Right renal pelvis (tissue), 4 donors: ENCODE measurements around the gene CEBPA. TPM values are rescaled to one million over a fixed set of nuclear protein-coding genes. Genes with fewer than 3 reads are reported as not detected.
"Not testable (repeated sequence)": the region's sequence is repeated elsewhere in the genome, so short reads cannot be mapped to it uniquely, and the experiment has no call there.

Experiments
- DNase-seq, 4 donors: peaks; one replicate each; pipeline ENCODE4 v3.0.0-alpha.2; 2013; ENCODE audit warnings: low read depth in 4 of 4, low spot score in 3 of 4, missing footprints in 1 of 4
- polyA plus RNA-seq, 4 donors: library from polyadenylated mRNA; unstranded; fragments of 120-200 nt; gene quantifications; one replicate each; pipeline ENCODE4 v1.2.1, GENCODE V29; 2013; ENCODE audit not compliant: insufficient read length in 4 of 4

CEBPA gene
- polyA plus RNA-seq, 4 donors, result 3.1 to 5.5 (median 4.1) TPM

DNA sequence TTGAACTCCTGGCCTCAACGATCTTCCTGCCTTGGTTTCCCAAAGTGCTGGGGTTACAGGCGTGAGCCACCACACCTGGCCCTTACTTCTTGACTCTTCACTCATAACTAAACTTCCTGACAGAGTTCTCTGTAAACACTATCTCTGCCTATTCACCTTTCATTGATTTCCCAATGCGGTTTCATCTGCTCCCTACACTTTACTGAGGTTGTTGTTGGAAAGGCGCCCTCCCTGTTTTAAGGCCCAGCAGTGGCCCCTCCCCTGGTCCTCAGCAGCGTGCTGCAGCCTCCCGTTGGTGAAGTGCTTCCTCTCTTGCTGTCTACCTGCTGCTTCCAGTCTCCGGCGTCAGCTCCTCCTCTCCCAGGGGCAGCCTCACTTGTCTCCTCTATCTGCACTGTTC lies 26.7 kb upstream of the CEBPA start:
- DNase-seq, result no peak

DNA sequence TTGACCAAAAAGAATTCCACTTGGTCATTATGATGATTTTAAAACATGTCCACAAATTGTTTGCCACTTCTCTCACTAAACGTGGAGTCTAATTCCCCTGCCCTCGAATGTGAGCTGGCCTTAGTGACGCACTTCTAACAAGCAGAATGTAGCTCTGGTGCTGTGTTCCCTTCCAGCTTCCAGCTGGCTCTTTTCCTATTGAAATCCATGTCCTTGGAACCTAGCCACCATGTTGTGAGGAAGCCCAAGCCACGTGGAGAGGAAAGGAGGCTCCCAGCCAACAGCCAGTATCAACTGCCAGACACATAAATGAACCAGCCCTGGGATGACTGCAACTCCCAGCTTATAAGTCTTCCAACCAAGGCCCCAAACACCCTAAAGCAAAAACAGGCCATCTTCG lies 23.6 kb upstream of the CEBPA start:
- no peak for DNase-seq

DNA sequence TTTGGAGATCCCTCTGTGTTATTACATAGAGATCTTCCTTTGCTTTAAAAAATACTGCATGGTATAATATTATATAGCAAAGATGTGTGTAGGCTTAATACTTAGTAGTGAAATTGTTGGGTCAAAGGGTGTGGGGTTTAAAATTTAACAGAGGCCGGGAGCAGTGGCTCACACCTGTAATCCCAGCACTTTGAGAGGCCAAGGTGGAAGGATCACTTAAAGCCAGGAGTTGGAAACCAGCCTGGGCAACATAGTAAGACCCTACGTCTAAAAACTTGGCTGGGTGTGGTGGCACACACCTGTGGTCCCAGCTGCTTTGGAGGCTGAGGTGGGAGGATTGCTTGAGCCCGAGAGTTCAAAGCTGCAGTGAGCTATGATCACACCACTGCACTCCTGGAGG lies 22.3 kb upstream of the CEBPA start:
- no peak for DNase-seq

DNA sequence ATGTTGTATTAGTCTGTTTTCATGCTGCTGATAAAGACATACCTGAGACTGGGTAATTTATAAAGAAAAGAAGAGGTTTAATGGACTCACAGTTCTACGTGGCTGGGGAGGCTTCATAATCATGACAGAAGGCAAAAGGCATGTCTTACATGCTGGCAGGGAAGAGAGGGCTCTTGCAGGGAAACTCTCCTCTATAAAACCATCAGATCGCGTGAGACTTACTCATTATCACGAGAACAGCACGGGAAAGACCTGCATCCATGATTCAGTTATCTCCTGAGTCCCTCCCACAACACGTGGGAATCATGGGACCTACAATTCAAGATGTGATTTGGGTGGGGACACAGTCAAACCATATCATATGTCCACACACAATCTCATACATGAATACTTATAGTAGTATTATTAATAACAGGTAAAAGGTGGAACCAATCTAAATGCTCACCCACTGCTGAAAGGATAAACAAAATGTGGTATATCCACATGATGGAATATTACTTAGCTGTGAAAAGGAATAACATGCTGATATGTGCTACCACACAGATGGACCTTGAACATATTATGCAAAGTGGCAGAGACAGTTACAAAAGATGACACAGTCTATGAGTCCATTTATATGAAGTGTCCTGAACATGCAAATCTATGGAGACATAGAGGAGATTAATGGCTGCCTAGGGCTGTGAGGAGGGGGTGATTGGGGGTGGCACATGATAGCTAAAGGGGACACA lies 20.9 kb upstream of the CEBPA start:
- no peak for DNase-seq

DNA sequence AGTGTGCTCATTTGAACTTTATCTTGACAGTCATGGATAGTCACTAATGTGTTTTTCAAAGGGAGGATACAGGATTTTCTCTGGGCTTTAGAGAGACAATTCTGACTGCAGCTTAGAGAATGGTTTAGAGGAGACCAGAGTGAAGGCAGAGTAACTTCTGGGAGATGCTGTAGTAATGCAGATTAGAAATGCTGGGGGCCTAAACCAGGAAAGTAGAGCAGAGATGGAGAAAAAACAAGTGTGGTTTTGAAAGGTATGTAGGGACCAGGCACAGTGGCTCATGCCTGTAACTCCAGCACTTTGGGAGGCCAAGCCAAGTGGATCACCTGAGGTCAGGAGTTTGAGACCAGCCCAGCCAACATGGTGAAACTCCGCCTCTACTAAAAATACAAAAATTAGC lies 18.3 kb upstream of the CEBPA start:
- DNase-seq, result no peak

DNA sequence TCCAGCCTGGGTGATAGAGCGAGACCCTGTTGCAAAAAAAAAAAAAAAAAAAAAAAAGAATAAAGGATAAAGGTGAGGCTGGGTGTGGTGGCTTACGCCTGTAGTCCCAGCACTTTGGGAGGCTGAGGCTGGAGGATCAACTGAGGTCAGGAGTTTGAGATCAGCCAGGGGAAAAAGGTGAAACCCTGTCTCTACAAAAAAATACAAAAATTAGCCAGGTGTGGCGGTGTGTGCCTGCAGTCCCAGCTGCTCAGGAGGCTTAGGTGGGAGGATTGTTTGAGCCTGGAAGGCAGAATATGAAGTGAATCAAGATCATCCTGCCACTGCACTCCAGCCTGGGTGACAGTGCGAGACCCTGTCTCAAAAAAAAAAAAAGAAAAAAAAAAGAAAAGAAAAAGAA lies 15.7 kb upstream of the CEBPA start:
- not testable (repeated sequence) for DNase-seq

DNA sequence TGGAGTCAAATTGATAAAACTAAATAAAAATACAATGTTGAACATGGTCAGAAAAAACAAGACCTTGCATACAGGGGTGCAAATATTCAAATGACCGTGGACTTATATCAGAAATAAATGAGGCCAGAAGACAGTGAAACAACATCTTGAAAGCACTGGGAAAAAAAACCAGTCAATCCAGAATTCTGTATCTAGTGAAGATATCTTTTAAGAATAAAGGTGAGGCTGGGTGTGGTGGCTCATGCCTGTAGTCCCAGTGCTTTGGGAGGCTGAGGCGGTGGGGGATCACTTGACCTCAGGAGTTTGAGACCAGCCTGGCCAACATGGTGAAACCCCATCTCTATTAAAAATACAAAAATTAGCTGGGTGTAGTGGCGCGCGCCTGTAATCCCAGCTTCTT lies 15.2 kb upstream of the CEBPA start:
- no peak for DNase-seq

DNA sequence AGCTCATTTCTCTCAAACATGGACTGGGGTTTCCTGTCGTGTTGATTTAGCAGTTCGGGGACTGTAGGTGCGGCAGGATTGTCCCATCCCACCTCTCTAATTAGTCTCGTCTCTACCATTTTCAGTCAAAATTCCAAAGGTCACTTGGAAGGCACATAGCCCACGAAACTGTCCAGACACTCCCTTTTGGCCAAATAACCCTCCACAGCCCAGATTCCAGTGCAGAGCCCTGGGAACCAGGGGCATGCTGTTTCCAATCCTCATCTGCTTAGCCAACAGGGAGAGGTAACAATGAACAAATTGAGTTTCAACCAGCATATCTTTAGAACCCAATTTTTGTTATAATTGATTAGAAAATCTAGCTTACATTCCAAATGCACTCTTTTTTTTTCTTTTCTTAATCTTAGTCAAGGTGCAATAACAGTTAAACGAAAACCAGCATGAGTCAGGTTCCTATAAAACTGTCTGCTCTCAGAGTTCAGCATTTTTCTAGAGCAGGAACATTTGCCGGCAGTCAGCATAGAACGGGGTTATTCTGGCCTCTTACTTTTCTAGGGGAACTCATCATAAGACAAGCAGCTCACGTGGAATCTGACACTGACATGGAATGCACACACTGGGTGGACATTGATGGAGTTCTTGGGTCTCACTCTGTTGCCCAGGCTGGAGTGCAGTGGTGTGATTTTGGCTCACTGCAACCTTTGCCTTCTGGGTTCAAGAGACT lies 14.4 kb upstream of the CEBPA start:
- DNase-seq, result no peak

DNA sequence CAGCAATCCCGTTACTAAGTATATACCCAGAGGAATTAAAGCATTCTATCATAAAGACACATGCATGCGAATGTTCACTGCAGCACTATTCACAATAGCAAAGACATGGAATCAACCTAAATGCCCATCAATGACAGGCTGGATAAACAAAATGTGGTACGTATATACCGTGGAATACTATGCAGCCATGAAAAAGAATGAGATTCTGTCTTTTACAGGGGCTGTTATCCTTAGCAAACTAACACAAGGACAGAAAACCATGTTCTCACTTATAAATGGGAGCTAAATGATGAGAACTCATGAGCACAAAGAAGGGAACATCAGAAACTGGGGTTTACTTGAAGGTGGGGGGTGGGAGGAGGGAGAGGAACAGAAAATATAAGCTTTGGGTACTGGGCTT lies 10.5 kb upstream of the CEBPA start:
- not testable (repeated sequence) for DNase-seq

DNA sequence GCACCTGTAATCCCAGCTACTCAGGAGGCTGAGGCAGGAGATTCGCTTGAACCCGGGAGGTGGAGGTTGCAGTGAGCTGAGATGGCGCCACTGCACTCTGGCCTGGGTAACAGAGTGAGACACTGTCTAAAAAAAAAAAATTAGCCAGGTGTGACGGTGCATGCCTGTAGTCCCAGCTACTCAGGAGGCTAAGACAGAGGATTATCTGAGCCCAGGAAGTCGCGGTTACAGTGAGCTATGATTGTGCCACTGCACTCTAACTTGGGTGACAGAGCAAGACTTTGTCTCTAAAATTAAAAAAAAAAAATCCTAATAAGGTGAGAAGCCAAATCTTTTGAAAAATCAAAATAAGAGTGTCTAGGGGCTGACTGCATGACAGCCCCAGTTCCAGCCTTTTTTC lies 9.7 kb upstream of the CEBPA start:
- no peak for DNase-seq

DNA sequence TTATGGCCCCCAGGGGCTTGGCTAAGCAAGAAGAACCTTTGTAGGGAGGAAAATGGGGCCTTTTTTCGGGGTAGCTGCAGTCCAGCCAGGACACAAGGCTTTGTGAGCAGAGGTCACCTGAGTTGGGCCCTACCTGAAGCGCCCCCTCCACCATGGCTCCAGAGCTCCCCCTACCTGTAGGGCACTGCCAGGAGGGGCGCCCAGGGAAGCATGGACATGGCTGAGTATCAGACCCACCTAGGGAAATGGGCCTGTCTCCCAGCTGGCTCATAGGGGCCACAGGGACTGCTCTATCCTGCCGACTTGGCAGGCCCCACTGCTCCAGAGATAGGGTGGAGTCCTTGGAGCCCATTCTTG lies 9.0 kb upstream of the CEBPA start:
- no peak for DNase-seq

DNA sequence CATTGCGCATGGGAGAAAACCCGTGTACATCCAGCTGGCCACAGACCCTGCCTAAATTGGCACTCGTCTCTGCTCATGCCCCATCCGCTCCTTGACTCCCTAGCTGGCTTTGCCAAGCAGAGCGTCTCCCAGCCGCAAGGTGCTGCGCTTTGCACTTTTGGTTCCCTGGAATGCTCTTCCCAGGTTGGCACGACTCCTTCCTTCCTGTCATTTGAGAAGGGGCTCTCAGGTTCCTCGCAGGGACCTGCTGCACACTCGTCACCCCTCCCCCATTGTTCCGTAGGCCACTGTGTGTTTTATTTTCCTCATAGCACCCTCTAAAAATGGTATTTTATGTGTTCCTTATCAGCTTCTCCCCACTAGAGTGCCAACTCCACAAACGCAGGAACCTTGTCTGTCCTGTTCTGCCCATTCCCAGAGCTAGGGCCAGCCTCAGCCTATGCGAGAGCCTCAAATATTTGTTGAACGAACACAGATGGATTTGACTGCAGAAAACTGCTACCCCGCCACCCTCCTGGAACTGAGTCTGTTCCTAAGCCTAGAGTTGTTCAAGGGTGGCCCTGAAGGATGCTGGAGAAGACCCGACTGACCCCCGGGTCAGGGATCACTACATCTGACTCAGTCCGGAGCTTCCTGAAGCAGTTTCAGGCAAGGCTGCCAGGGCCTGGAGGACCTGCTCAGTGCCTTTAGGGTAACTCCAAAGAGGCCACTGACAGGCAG lies 8.4 kb upstream of the CEBPA start:
- DNase-seq, result no peak

DNA sequence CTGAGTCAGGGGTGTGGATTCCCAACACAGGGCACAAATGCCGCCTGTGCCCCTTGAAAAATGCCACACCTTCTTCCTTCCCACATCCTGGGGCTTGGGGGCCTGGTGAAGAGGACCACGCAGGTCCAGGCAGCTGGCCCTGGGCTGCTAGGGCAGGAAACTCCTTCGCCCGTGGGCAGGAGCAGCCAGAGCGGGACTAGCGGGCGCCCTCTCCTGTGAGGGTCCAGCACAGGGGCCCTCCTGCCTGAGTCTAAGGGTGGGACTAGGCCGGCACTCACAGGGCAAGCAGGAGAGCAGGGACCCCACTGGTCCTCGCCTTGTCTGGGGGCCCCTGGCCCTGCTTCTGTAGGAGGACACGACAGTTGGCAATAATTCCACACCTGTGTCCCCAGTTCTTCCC lies 7.5 kb upstream of the CEBPA start:
- no peak for DNase-seq

DNA sequence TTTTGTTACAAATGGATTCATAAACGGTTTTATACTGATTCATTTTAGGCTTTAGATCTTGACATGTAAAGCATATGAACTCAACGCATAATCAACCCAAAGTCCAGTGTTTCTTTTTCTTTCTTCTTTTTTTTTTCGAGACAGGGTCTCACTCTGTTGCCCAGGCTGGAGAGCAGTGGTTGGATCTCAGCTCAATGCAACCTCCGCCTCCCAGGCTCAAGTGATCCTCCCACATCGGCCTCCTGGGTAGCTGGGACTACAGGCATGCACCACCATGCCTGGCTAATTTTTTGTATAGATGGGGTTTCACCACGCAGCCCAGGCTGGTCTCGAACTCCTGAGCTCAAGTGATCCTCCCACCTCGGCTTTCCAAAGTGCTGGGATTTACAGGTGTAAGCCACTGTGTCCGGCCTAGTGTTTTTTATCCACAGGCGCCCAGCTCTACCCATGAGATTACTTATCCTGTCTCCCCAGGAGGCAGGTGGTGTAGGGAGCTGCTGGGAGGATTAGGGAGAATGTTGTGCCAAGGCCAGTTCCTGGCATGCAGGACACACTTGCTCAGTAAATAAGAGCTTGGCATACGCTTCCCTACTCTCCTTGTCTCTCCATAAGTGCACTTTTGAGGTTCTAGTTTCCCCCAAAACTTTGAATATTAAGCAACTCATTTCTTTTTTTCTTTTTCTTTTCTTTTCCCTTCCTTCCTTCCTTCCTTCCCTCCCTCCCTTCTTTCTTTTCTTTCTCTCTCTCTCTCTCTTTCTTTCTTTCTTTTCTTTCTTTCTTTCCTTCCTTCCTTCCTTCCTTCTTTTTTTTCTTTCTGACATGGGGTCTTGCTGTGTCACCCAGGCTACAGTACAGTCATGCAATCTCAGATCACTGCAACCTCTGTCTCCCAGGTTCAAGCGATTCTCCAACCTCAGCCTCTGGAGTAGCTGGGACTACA lies 4.8 kb upstream of the CEBPA start:
- no peak for DNase-seq

DNA sequence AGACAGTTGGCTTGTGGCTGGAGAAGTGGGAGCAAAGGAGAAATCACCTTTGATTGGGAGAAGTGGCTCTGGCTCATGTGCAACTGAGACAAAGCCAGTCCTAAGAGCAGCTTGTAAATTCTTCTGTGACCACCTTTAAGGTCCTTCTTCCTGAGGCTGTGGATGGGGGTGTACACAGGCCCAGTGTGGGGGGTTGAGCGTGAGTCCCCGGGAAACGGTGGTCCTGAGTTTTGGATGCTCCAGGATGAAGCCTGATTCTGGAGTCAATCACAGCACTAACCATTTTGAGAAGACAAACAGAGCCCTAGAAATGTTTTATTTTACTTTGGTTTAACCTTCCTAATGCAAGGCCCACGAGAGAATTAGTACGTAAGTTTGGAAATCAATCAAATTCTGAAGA lies 3.9 kb upstream of the CEBPA start:
- no peak for DNase-seq

DNA sequence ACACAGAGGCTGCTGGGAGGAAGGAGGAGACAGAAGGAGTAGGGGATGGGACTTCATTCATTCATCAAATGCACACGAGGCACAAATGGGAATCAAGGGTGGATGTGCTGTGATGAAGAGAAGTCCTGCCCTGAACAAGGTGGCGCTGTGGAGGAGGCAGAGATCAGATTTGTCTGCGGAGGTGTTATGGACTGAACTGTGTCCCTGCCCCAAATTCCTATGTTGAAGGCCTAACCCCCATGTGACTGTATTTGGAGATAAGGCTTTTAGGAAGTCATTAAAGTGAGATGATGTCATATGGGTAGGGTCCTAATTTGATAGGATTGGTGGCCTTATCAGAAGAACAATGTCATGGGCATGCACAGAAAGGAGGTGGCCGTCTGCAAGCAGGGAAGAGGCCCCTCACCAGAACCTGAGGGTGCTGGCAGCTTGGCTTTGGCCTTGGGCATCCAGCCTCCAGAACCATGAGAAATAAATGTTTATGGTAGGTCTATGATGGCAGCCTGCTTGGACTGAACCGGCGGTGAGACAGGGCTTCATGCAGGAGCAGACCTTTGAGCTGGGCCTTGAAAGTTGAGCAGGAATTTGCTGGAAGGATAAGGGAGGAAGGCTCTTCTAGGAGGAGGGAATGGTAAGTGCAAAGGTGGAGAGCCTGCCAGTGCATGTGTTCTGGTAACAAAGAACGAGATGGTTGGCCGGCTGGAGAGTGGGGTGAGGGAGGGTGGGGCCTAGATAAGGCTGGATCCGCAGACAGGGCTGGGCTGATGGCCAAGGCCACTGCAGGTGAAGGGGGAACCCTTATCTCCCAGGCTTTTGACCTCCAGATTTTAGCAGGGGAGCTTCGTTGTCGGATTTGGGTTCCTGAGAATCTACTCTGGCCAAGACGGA lies 2.7 kb upstream of the CEBPA start:
- DNase-seq, result no peak

DNA sequence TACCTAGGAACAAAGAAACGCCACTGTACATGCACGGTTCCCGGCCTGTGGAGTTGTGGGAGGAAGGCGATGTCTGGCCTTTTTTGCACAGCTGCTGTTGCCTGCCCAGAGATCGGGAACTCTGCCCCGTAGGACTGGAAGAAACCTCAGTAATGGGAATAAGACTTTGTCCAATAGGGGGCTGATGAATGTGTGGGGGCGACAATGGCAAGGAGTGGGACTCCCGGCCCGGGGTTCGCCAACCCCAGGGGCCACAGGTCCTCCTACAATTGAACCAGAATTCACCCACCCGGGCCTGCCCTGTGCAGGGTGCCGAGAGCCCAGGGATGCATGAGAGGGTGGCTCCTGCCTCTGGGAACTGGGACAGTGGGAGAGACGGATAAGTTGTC lies 2.0 kb upstream of the CEBPA start:
- no peak for DNase-seq

DNA sequence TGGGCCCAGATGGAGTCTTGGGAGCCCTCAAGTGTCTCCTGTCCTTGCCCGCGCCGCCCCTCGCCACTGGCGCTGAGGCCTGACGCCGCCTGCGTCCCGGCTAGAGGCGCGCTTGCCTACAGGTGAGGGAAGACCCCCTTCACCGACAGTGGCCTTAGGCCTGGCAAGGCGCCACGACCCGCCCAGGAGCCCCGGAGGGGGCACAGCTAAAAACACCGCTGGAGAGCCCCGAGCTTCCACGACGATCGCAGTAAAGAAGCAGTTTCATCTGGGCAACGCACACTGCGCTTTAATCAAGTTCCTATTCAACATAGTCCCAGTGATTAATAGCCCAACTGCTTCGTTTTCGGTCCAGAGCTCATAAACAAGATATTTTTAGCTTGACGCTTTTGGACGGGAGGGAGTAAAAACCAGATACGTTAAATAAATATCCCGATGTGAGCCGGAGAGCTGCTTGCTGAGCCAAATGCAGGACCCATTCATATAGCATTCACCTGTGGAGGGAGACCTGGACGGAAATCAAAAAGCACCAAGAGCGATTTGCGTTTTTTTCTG lies 1.5 kb upstream of the CEBPA start:
- DNase-seq, result no peak

DNA sequence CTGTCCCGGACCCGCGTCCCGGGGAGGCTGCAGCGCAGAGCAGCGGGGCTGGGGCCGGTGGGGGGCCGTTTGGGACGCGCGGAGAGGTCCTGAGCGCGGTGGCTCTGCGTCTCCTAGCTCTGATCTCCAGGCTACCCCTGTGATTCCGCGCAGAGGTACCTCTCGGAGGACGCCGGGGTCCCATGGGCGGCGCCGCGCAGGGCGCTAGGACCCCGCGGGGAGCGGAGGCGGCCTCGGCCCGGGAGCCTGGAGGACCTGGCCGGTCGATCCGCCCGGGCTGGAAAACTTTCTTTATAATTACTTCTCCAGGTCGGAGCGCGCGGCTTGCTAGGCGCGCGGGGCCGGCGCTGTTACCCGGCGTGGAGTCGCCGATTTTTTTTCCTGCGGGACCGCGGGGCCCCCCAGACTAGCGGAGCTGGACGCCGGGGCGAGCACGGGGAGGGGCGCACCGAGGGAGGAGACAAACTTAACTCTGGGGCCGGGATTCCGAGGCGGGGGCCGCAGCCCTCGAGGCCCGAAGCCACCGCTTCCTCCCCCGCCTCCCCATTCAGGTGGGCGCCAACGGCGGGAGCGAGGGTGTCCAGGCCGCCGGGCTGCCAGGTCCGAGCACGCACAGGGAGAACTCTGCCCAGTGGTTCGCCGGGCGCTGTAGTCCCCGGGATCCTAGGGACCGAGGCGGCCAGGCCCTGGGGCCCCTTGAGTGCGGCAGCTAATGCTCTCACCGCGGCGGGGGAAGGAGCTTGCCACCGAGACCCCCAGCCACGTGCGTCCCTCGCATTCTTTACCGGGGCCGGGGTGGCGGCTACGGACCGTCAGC lies 848 bp upstream of the CEBPA start:
- DNase-seq, result no peak
